Measurements from ENCODE around the gene CD247.

The CD247 gene

GRCh38 chr1:167453123-167453522 is 65.2 kb downstream of the CD247 start:
- peaks cover 16% of the 10 kb centered on the region for H3K4me1 Mint-ChIP-seq
- no peaks in the 10 kb centered on the region for H3K36me3 Mint-ChIP-seq (ENCODE audit: low read depth)
- no peak overlapping the region for H3K27ac Mint-ChIP-seq
- H3K27me3 Mint-ChIP-seq (ENCODE audit: low read depth): peaks cover 59% of the 10 kb centered on the region
- no peak for TF ChIP-seq CTCF (IDR thresholded peaks at IDR 0.05; ENCODE audit: unreplicated experiment in 3 of 3)
- H3K4me3 Mint-ChIP-seq: peak overlapping the region; percentile 32 to 58 (median 50)
- H3K9me3 Mint-ChIP-seq: no peaks in the 10 kb centered on the region

GRCh38 chr1:167452483-167452882 is 65.8 kb downstream of the CD247 start:
- Mint-ChIP-seq H3K4me1 (peaks cover 13% of the 10 kb centered on the region), H3K9me3 (no peaks in the 10 kb centered on the region), H3K36me3 (ENCODE audit: low read depth) (no peaks in the 10 kb centered on the region), H3K27me3 (ENCODE audit: low read depth) (peaks cover 52% of the 10 kb centered on the region), H3K27ac (no peak overlapping the region), H3K4me3 (peak overlapping the region in 2 of 3 experiments; percentile 6 to 32)
- no peak for TF ChIP-seq CTCF (IDR thresholded peaks at IDR 0.05; ENCODE audit: unreplicated experiment in 3 of 3)

- Mint-ChIP-seq H3K9me3 (no peaks in the 10 kb centered on the region), H3K36me3 (ENCODE audit: low read depth) (no peaks in the 10 kb centered on the region), H3K27me3 (ENCODE audit: low read depth) (peaks cover 50% of the 10 kb centered on the region), H3K4me1 (peaks cover under 1% of the 10 kb centered on the region), H3K27ac (no peak overlapping the region), H3K4me3 (no peak overlapping the region)
- TF ChIP-seq CTCF (IDR thresholded peaks at IDR 0.05; ENCODE audit: unreplicated experiment in 3 of 3): no peak
Measured at GRCh38 chr1:167450843-167451242, 67.5 kb downstream of the CD247 start.

GRCh38 chr1:167447521-167448136 is 70.7 kb downstream of the CD247 start:
- Mint-ChIP-seq H3K27me3 (ENCODE audit: low read depth) (peaks cover 43% of the 10 kb centered on the region), H3K4me3 (no peak overlapping the region), H3K27ac (no peak overlapping the region), H3K4me1 (no peaks in the 10 kb centered on the region), H3K9me3 (no peaks in the 10 kb centered on the region), H3K36me3 (ENCODE audit: low read depth) (no peaks in the 10 kb centered on the region)
- TF ChIP-seq CTCF (IDR thresholded peaks at IDR 0.05; ENCODE audit: unreplicated experiment in 3 of 3): no peak

GRCh38 chr1:167446966-167447365 is 71.4 kb downstream of the CD247 start:
- H3K9me3 Mint-ChIP-seq: no peaks in the 10 kb centered on the region
- H3K4me1 Mint-ChIP-seq: no peaks in the 10 kb centered on the region
- no peak overlapping the region for H3K4me3 Mint-ChIP-seq
- no peak for TF ChIP-seq CTCF (IDR thresholded peaks at IDR 0.05; ENCODE audit: unreplicated experiment in 3 of 3)
- H3K36me3 Mint-ChIP-seq (ENCODE audit: low read depth): no peaks in the 10 kb centered on the region
- H3K27ac Mint-ChIP-seq: no peak overlapping the region
- peaks cover 43% of the 10 kb centered on the region for H3K27me3 Mint-ChIP-seq (ENCODE audit: low read depth)

- no peak overlapping the region for H3K4me3 Mint-ChIP-seq
- H3K27me3 Mint-ChIP-seq (ENCODE audit: low read depth): peaks cover 55% of the 10 kb centered on the region
- H3K9me3 Mint-ChIP-seq: no peaks in the 10 kb centered on the region
- H3K27ac Mint-ChIP-seq: no peak overlapping the region
- H3K36me3 Mint-ChIP-seq (ENCODE audit: low read depth): no peaks in the 10 kb centered on the region
- no peak for TF ChIP-seq CTCF (IDR thresholded peaks at IDR 0.05; ENCODE audit: unreplicated experiment in 3 of 3)
- H3K4me1 Mint-ChIP-seq: no peaks in the 10 kb centered on the region
Measured at GRCh38 chr1:167443757-167444156, 74.6 kb downstream of the CD247 start.
